DOHH2 (cell line): ENCODE measurements around the gene TXNDC11.

Experiments
- H3F3A ChIP-seq: fragments of 200-600 bp; sonication (generic), shearing (Covaris generic); 2 replicates; pipeline ENCODE4 v1.6.0; 2016; ENCODE audit warnings: antibody characterized with exemption, mild to moderate bottlenecking; ENCODE audit not compliant: control insufficient read depth, insufficient read depth
- H3K27ac ChIP-seq: fragments of 200-600 bp; sonication (generic); 2 replicates; pipeline ENCODE4 v1.5.1; 2014; ENCODE audit warnings: low read depth, mild to moderate bottlenecking, low read length, moderate library complexity
- H3K27me3 ChIP-seq: fragments of 200-600 bp; sonication (generic); 2 replicates; pipeline ENCODE4 v1.6.1; 2014; ENCODE audit warnings: mild to moderate bottlenecking, low read length, mixed read lengths; ENCODE audit not compliant: control insufficient read depth
- H3K36me3 ChIP-seq: fragments of 200-600 bp; sonication (generic); 2 replicates; pipeline ENCODE4 v1.6.1; 2014; ENCODE audit warnings: mild to moderate bottlenecking, low read length, moderate library complexity, mixed read lengths; ENCODE audit not compliant: control insufficient read depth
- H3K4me1 ChIP-seq: fragments of 200-600 bp; sonication (generic); 2 replicates; pipeline ENCODE4 v1.6.1; 2014; ENCODE audit warnings: mild to moderate bottlenecking, low read length, mixed read lengths; ENCODE audit not compliant: control insufficient read depth
- H3K4me2 ChIP-seq: fragments of 200-600 bp; sonication (generic); 2 replicates; pipeline ENCODE4 v1.6.0; 2014; ENCODE audit warnings: mild to moderate bottlenecking, low read length, moderate library complexity
- H3K4me3 ChIP-seq: fragments of 200-600 bp; sonication (generic); 2 replicates; pipeline ENCODE4 v1.5.1; 2014; ENCODE audit warnings: mild to moderate bottlenecking, low read length, mixed read lengths
- H3K79me2 ChIP-seq: fragments of 200-600 bp; sonication (generic); 2 replicates; pipeline ENCODE4 v1.6.1; 2014; ENCODE audit warnings: mild to moderate bottlenecking, low read length, mixed read lengths; ENCODE audit not compliant: control insufficient read depth
- H3K9me2 ChIP-seq: fragments of 200-600 bp; sonication (generic); replicated peaks from 2 replicates; pipeline ENCODE4 v1.6.1; 2014; ENCODE audit warnings: mild to moderate bottlenecking, low read length, mixed read lengths; ENCODE audit not compliant: control insufficient read depth
- H3K9me3 ChIP-seq: fragments of 200-600 bp; sonication (generic); 2 replicates; pipeline ENCODE4 v1.6.1; 2014; ENCODE audit warnings: antibody characterized with exemption, low read length, mixed read lengths; ENCODE audit not compliant: control insufficient read depth, insufficient read depth
- H4K20me1 ChIP-seq: fragments of 200-600 bp; sonication (generic); 2 replicates; pipeline ENCODE4 v1.6.0; 2014; ENCODE audit warnings: low read depth, mild to moderate bottlenecking, antibody characterized with exemption, low read length, moderate library complexity; ENCODE audit not compliant: control insufficient read depth, insufficient read depth
- EZH2phosphoT487 ChIP-seq: fragments of 200-600 bp; sonication (generic); IDR thresholded peaks from 2 replicates; pipeline ENCODE4 v1.6.1; 2017; ENCODE audit warnings: borderline replicate concordance, mild to moderate bottlenecking, antibody characterized with exemption, low read length, moderate library complexity, mixed read lengths
- TF ChIP-seq, protein P1 (sequence below): fragments of 200-600 bp; sonication (generic); IDR thresholded peaks from one replicate; pipeline ENCODE4 v1.5.1; 2014; ENCODE audit warnings: antibody characterized with exemption, mild to moderate bottlenecking, low read depth, low read length; ENCODE audit not compliant: poor library complexity, severe bottlenecking

TXNDC11 gene

GRCh38 chr16:11752856-11753255 is 10.2 kb upstream of the TXNDC11 start:
- H3K9me2 ChIP-seq = no peaks in the 10 kb centered on the region
- H3K4me2 ChIP-seq = no peak overlapping the region
- H3K27ac ChIP-seq = no peak overlapping the region
- no peaks in the 10 kb centered on the region for H3K27me3 ChIP-seq
- H3K4me3 ChIP-seq = no peak overlapping the region
- H3K36me3 ChIP-seq = peaks cover 65% of the 10 kb centered on the region
- no peaks in the 10 kb centered on the region for H3K4me1 ChIP-seq
- no peaks in the 10 kb centered on the region for H3K79me2 ChIP-seq
- H4K20me1 ChIP-seq = no peaks in the 10 kb centered on the region
- peaks cover 15% of the 10 kb centered on the region for H3F3A ChIP-seq
- H3K9me3 ChIP-seq = no peaks in the 10 kb centered on the region
- TF ChIP-seq, protein P1, sequence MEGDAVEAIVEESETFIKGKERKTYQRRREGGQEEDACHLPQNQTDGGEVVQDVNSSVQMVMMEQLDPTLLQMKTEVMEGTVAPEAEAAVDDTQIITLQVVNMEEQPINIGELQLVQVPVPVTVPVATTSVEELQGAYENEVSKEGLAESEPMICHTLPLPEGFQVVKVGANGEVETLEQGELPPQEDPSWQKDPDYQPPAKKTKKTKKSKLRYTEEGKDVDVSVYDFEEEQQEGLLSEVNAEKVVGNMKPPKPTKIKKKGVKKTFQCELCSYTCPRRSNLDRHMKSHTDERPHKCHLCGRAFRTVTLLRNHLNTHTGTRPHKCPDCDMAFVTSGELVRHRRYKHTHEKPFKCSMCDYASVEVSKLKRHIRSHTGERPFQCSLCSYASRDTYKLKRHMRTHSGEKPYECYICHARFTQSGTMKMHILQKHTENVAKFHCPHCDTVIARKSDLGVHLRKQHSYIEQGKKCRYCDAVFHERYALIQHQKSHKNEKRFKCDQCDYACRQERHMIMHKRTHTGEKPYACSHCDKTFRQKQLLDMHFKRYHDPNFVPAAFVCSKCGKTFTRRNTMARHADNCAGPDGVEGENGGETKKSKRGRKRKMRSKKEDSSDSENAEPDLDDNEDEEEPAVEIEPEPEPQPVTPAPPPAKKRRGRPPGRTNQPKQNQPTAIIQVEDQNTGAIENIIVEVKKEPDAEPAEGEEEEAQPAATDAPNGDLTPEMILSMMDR = no peak
- no peak for TF ChIP-seq EZH2phosphoT487

GRCh38 chr16:11750056-11750455 is 7.4 kb upstream of the TXNDC11 start:
- Histone ChIP-seq H4K20me1 (no peaks in the 10 kb centered on the region), H3K27ac (no peak overlapping the region), H3K79me2 (no peaks in the 10 kb centered on the region), H3F3A (peaks cover 16% of the 10 kb centered on the region), H3K4me2 (no peak overlapping the region), H3K27me3 (no peaks in the 10 kb centered on the region), H3K4me1 (no peaks in the 10 kb centered on the region), H3K9me2 (no peaks in the 10 kb centered on the region), H3K4me3 (no peak overlapping the region), H3K36me3 (peaks cover 41% of the 10 kb centered on the region), H3K9me3 (no peaks in the 10 kb centered on the region)
- TF ChIP-seq EZH2phosphoT487 = no peak
- TF ChIP-seq, protein P1 = no peak

- H3K79me2 ChIP-seq = 0 out of 2 replicates have a peak, but pooled peaks cover under 1% of the 10 kb centered on the region
- peaks cover 8% of the 10 kb centered on the region for H3K4me1 ChIP-seq
- no peaks in the 10 kb centered on the region for H3K9me3 ChIP-seq
- TF ChIP-seq EZH2phosphoT487 = no peak
- TF ChIP-seq, protein P1 = no peak
- no peaks in the 10 kb centered on the region for H3K9me2 ChIP-seq
- H3K4me2 ChIP-seq = no peak overlapping the region
- H4K20me1 ChIP-seq = no peaks in the 10 kb centered on the region
- peaks cover 37% of the 10 kb centered on the region for H3K36me3 ChIP-seq
- no peak overlapping the region for H3K4me3 ChIP-seq
- H3F3A ChIP-seq = peaks cover 28% of the 10 kb centered on the region
- H3K27ac ChIP-seq = no peak overlapping the region
- no peaks in the 10 kb centered on the region for H3K27me3 ChIP-seq
These were observed 6.0 kb upstream of the TXNDC11 start for GRCh38 chr16:11748404-11749254.
